Inferior parietal cortex (tissue), 1 donor: Measurements from ENCODE around the gene MMP1.
A peak's percentile ranks its signal among the peaks of the same experiment; 100 is the strongest.

Source experiments
- DNase-seq: peaks from one replicate; pipeline ENCODE4 v3.0.0-alpha.2; 2016; ENCODE audit errors: extremely low spot score

Gene MMP1

GRCh38 chr11:102798012-102798746 lies at the start of gene MMP1:
Gene MMP1, minus strand, starts transcription at chr11:102798160. Its CDS starts 68 bp downstream, at chr11:102798092.
- DNase-seq: no peak

- DNase-seq: no peak
These were observed 48.3 kb upstream of the MMP1 start for GRCh38 chr11:102846292-102846691.

GRCh38 chr11:102843489-102843888 lies 45.5 kb upstream of the MMP1 start, which contains the start of gene MMP3:
Gene MMP3, minus strand, starts transcription at chr11:102843609. Its CDS starts 63 bp downstream, at chr11:102843546.
- DNase-seq: no peak

GRCh38 chr11:102842930-102843329 lies 45.0 kb upstream of the MMP1 start:
- DNase-seq: no peak

GRCh38 chr11:102840018-102840417 lies 42.1 kb upstream of the MMP1 start:
- DNase-seq: no peak

- no peak for DNase-seq
These were observed 39.7 kb upstream of the MMP1 start for GRCh38 chr11:102837646-102838045.

- no peak for DNase-seq
These were observed 39.2 kb upstream of the MMP1 start for GRCh38 chr11:102837156-102837555.

- DNase-seq: no peak
These were observed 38.4 kb upstream of the MMP1 start for GRCh38 chr11:102836290-102836875.

GRCh38 chr11:102833731-102834130 lies 35.8 kb upstream of the MMP1 start:
- DNase-seq: no peak

GRCh38 chr11:102832612-102833011 lies 34.7 kb upstream of the MMP1 start:
- no peak for DNase-seq

- DNase-seq: no peak
These were observed 33.8 kb upstream of the MMP1 start for GRCh38 chr11:102831489-102832440.

- no peak for DNase-seq
These were observed 33.1 kb upstream of the MMP1 start for GRCh38 chr11:102831128-102831488.

- DNase-seq: no peak
These were observed 32.2 kb upstream of the MMP1 start for GRCh38 chr11:102830001-102830727.

- no peak for DNase-seq
These were observed 31.5 kb upstream of the MMP1 start for GRCh38 chr11:102829316-102830000.

- DNase-seq: no peak
These were observed 26.6 kb upstream of the MMP1 start for GRCh38 chr11:102824556-102824955.

- DNase-seq: no peak
These were observed 21.5 kb upstream of the MMP1 start for GRCh38 chr11:102819491-102819890.

- no peak for DNase-seq
These were observed 15.5 kb upstream of the MMP1 start for GRCh38 chr11:102813484-102813883.

- no peak for DNase-seq
These were observed 14.2 kb upstream of the MMP1 start for GRCh38 chr11:102812188-102812587.

- peak; percentile 21 for DNase-seq
These were observed 13.1 kb upstream of the MMP1 start for GRCh38 chr11:102810950-102811660.

GRCh38 chr11:102809971-102810370 lies 12.0 kb upstream of the MMP1 start:
- no peak for DNase-seq
